GM21786 (cell line): ENCODE results near the gene CEP170B.
"Not testable (repeated sequence)": the region's sequence is repeated elsewhere in the genome, so short reads cannot be mapped to it uniquely, and the experiment has no call there.

Experiments used
- ATAC-seq: cut with Tn5 transposase; IDR thresholded peaks from one replicate; pipeline ENCODE4 v1.9.1; 2021; ENCODE audit not compliant: unreplicated experiment

Gene CEP170B

GRCh38 chr14:104904650-104905578 lies 39.8 kb downstream of the CEP170B start:
- ATAC-seq: not testable (repeated sequence)

GRCh38 chr14:104905579-104905933 lies 40.5 kb downstream of the CEP170B start:
- not testable (repeated sequence) for ATAC-seq

DNA sequence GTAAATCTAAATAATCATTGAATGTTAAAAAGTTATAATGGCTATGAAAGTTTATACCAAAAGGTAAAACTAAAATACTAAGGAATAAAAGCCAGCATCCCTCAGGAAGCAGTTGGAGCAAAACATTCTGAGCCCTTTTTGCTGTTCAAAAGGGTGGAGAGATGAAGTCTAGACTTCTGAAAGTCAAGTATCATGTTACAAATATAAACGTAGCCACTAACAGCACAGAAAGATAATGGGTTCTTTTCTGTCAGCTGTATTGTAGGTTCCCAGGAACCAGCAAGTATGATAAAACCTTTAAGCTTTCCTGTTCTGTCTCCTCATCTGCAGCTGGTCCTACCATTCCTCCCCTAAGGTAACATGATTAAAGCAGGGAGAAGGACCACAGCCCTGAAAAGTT lies 43.2 kb downstream of the CEP170B start:
- ATAC-seq: no peak

DNA sequence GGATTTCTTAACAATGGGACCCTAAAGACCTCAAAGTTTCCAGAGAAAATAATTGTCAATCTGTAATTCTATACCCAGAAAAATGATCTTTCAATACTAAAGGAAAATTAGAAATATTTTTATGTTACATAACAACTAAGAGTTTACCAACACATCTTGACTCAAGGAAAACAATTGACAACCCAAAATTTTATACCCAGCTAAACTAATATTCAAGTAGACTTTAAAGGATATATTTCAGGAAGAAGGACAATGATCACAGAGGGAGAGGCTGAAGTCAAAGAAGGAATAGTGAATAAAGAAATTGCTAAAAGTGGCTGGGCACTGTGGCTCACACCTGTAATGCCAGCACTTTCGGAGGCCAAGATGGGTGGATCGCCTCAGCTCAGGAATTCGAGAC lies 47.0 kb downstream of the CEP170B start:
- ATAC-seq: no peak

DNA sequence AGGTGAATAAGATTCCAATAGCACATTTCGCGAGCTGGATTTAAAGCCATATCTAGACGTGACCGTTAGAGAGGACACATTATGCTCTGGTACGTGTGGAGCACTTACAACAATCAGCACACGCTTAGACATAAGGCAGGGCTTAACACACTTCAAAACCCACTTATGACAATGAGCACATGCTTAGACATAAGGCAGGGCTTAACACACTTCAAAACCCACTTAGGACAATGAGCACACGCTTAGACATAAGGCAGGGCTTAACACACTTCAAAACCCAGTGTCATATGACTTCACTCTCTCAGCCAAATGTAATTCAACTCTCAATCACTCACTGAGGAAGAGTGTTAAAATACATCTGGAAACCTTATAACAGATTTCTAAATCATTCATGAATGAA lies 48.4 kb downstream of the CEP170B start:
- ATAC-seq: no peak

DNA sequence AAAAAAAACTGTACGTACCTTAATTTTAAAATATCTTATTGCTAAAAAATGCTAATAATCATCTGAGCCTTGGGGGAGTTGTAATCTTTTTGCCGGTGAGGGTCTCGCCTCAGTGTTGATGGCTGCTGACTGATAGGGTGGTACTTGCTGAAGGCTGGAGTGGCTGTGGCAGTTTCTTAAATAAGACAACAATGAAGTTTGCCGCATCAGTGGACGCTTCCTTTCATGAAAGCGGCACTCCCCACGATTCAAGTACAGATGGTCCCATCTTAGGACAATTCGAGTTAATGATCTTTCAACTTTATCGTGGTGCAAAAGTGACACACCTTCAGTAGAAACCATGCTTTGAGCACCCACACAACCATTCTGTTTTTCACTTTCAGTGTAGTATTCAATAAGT lies 52.0 kb downstream of the CEP170B start:
- ATAC-seq: no peak

DNA sequence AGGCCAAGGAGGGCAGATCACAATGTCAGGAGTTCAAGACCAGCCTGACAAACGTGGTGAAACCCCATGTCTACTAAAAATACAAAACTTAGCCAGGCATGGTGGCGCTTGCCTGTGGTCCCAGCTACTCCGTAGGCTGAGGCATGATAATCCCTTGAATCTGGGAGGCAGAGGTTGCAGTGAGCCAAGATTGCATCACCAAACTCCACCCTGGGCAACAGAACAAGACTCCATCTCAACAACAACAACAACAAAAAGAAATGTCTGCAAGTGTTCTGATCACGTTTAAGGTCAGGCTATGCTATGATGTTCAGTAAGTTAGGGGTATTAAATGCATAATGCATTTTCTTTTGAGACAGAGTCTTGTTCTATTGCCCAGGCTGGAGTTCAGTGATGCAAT lies 52.9 kb downstream of the CEP170B start:
- no peak for ATAC-seq

- ATAC-seq: not testable (repeated sequence)
These were observed 54.3 kb downstream of the CEP170B start for GRCh38 chr14:104919152-104919992.

DNA sequence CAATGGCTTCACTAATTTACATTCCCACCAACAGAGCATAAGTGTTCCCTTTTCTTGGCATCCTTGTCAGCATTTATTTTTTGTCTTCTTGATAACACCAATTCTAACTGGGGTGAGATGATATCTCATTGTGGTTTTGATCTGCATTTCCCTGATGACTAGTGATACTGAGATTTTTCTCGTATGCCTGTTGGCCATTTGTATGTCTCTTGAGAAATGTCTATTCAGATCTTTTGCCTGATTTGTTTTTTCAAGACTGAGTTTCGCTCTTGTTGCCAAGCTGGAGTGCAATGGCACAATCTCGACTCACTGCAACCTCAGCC lies 54.9 kb downstream of the CEP170B start:
- no peak for ATAC-seq

GRCh38 chr14:104923640-104924420 lies 58.8 kb downstream of the CEP170B start:
- no peak for ATAC-seq

- no peak for ATAC-seq
These were observed 59.5 kb downstream of the CEP170B start, which contains the start of gene PLD4 for GRCh38 chr14:104924421-104925213. Gene PLD4, plus strand, starts transcription at chr14:104924879. Its CDS starts 2,262 bp downstream, at chr14:104927141.

DNA sequence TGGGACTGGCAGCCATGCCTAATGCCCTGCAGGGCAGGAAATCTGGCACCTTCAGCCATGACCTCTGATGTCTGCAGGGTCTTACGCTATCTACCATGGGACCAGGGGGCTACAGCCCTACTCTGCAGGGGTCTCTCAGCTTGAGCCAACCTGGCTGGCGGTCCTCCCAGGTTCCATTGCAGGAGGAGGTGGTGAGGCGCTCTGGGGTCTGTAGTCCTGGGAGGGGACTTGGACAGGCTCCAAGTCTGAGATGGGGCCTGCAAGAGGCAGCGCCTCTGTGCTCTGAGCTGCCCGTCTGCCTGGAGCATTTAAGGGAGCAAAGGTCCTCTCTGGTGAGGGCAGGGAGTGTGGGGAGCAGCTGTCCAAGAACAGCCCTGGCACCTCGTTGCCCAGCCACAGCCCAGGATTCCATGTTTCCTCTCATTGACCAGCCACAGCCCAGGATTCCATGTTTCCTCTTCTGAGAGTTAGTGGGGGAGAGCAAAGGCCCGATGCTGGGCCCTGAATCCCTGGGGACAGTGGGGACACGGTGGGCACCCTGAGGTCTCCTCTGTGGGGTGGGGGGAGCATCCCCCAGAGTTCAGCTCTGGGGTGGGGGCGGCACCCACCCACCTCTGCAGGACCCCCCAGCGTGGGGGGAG lies 60.3 kb downstream of the CEP170B start:
- ATAC-seq: no peak

DNA sequence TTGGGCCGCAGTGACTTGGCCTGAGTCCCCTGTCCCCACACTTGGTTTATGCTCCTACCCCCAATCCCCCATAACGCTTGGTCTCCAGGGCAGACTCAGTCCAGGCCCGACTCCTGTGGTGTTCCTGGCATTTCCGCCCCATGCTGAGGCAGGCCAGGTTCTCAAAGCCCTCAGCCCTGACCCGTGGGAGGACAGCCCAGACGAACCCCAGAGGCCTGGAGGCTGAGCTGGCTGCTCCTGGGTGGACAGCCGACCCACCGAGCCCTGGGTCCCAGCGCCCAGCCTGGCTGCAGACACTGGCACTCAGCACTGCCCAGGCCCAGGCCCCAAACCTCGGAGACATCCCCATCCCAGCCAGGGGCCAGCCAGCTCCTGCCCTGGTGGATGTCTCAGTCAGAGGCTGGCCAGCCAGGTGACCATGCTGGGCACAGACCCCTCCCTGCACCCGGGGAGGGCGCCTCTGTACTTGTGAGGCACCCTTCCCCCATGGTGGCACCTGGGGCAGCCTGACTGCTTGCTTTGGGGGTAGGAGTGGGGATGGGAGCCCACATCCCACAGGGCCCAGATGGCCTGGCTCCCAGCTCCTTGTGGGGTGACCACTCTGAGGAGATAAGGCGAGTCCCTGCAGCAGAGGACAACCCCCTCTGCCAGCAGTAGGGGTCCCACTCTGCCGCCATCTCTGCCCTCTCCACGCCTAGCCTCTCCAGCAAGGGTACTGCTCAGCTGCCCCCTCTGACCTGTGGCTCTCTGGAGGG lies 61.0 kb downstream of the CEP170B start:
- no peak for ATAC-seq

- ATAC-seq: peak; percentile 94
These were observed 61.8 kb downstream of the CEP170B start for GRCh38 chr14:104926619-104927431.

- ATAC-seq: no peak
These were observed 62.4 kb downstream of the CEP170B start for GRCh38 chr14:104927432-104927816.

DNA sequence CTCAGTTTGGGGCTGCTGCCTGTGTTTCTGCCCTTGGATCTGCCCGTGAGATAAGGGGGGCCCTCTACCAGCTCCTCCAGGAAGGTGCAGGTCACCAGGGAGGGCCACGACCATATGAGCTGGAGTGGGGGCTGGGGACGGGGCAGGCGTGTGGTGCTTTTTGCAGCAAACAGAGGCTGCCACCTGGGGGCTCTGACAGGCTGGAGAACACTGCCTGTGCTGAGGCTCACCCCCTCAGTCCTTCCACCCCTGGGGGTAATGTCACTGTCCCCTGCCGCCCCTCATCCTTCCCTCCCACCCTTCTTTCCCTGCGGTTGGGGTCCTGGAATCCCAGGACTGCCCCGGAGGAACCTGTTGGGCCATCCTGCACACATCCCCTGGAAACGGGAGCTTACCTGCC lies 62.8 kb downstream of the CEP170B start:
- ATAC-seq: no peak

DNA sequence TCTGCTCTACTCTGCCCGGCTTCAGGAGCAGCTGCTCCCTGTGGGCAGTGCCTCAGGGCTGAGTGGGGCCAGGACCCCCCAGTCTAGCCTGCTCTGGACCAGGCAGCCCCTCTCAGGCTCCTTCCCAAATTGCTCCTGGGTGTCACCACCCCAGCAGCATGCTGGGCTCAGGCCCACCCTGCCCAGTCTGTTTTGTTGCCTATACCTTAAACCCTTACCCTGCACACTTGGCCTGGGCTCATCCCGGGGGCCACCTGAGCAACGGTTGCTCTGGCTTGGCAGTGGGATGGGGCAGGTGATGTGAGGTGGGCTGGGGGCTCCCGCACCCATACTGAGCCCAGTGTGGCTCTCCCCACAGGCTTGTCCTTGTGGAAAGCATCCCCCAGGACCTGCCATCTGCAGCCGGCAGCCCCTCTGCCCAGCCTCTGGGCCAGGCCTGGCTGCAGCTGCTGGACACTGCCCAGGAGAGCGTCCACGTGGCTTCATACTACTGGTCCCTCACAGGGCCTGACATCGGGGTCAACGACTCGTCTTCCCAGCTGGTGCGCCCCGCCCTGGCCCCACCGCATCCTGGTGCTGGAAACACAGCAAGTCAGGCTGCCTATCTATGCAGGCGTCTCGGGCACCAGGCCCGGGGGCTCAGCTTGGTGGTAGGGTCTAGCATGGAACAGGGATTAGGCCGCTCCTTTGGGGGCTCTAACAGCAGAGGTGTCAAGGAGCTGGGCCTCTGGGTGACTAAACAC lies 63.5 kb downstream of the CEP170B start:
- no peak for ATAC-seq
